Measurements from ENCODE around the gene MAB21L2. TPM values are rescaled to one million over a fixed set of nuclear protein-coding genes. Genes with fewer than 3 reads are reported as not detected.

MAB21L2 gene
- polyA plus RNA-seq, 2 of the 4 experiments (the other 2 are of a cell fraction), result not detected

GRCh38 chr4:150593996-150594395 lies 12.0 kb downstream of the MAB21L2 start:
- ATAC-seq, result no peak
- WGBS (ENCODE audit: missing lambda C conversion rate), result 85% methylated on average over 1 of the region's 1 CpG
- POLR2A ChIA-PET, result no interaction called here

GRCh38 chr4:150598909-150599308 lies 17.0 kb downstream of the MAB21L2 start:
- POLR2A ChIA-PET, result no interaction called here
- Histone ChIP-seq H3K4me1 (no peaks in the 10 kb centered on the region), H3K9me3 (no peaks in the 10 kb centered on the region), H3K4me3 (no peak overlapping the region), H3K4me2 (no peak overlapping the region), H3K27ac (no peak overlapping the region)
- WGBS (ENCODE audit: missing lambda C conversion rate), result 97% methylated on average over 12 of the region's 12 CpGs
- no peak for TF ChIP-seq FOXS1 (CRISPR knock-in tag; IDR thresholded peaks at IDR 0.05)
- TF ChIP-seq NR3C1 (IDR thresholded peaks at IDR 0.05), result no peak
- no peak for TF ChIP-seq RNF2 (IDR thresholded peaks at IDR 0.05; ENCODE audit: borderline replicate concordance, low read depth)
- no peak for TF ChIP-seq EHMT2 (IDR thresholded peaks at IDR 0.05; ENCODE audit: low read depth)
- ATAC-seq (no peak), DNase-seq (ENCODE audit: low read depth in 1 of 2, low spot score in 1 of 2) (no peak), FAIRE-seq (no peak)
- CTCF ChIA-PET, result no interaction called here

More at GRCh38 chr4:150593996-150594395, 12.0 kb downstream of the MAB21L2 start:
- FAIRE-seq (no peak), DNase-seq (ENCODE audit: low read depth in 1 of 2, low spot score in 1 of 2) (peak in 1 of 2 experiments; percentile 18)
- no peak for TF ChIP-seq HOXB5 (CRISPR knock-in tag; IDR thresholded peaks at IDR 0.05)
- TF ChIP-seq RAD21 (conservative IDR thresholded peaks at IDR 0.05 in 1 of 2, IDR thresholded peaks at IDR 0.05 in 1 of 2), result peak; percentile 33 to 39; a peak in 4 of 5 replicates
- peak; percentile 29; the same call in 1 of the 3 replicates for TF ChIP-seq CTCF (IDR thresholded peaks at IDR 0.05)
- TF ChIP-seq MAFK (IDR thresholded peaks at IDR 0.05; ENCODE audit: partially characterized antibody), result no peak
- TF ChIP-seq ZFP36 (IDR thresholded peaks at IDR 0.05; ENCODE audit: borderline replicate concordance, partially characterized antibody), result no peak
- TF ChIP-seq KDM1A (IDR thresholded peaks at IDR 0.05; ENCODE audit: low read depth), result no peak
- TF ChIP-seq SMC3 (IDR thresholded peaks at IDR 0.05), result peak; percentile 23; the same call in 1 of the 3 replicates
- no peak for TF ChIP-seq EHF (CRISPR knock-in tag; IDR thresholded peaks at IDR 0.05)
- Histone ChIP-seq H3K4me3 (no peak overlapping the region), H3K4me2 (no peak overlapping the region), H3K4me1 (peaks cover 5% of the 10 kb centered on the region; the same call in 1 of the 3 replicates), H3K9me3 (no peaks in the 10 kb centered on the region), H3K27ac (no peak overlapping the region)
- CTCF ChIA-PET, result interaction anchor here (0.7 to 0.8 kb wide), 2 partner anchors 14 to 54 kb away, joined by 3 read pairs; no protein-coding TSS in a partner anchor

- DNase-seq (ENCODE audit: low read depth in 1 of 2, low spot score in 1 of 2), result no peak
- 89% methylated on average over 1 of the region's 1 CpG for WGBS (ENCODE audit: missing lambda C conversion rate)
These were observed 17.6 kb downstream of the MAB21L2 start for GRCh38 chr4:150599547-150599946.

GRCh38 chr4:150600812-150601445 lies 19.0 kb downstream of the MAB21L2 start:
- Histone ChIP-seq H3K4me2 (no peak overlapping the region), H3K4me1 (no peaks in the 10 kb centered on the region), H3K9me3 (no peaks in the 10 kb centered on the region), H3K4me3 (no peak overlapping the region), H3K27ac (no peak overlapping the region)
- FAIRE-seq (no peak), ATAC-seq (no peak), DNase-seq (ENCODE audit: low read depth in 1 of 2, low spot score in 1 of 2) (no peak)
- CTCF ChIA-PET, result no interaction called here
- 86% methylated on average over 5 of the region's 5 CpGs for WGBS (ENCODE audit: missing lambda C conversion rate)
- POLR2A ChIA-PET, result interaction anchor here (0.5 kb wide), 1 partner anchor 614 kb away, joined by 4 read pairs; no protein-coding TSS in a partner anchor
- no peak for TF ChIP-seq JUN (IDR thresholded peaks at IDR 0.05)
- TF ChIP-seq ATOH8 (CRISPR knock-in tag; IDR thresholded peaks at IDR 0.05; ENCODE audit: low read depth), result no peak
- TF ChIP-seq HES2 (IDR thresholded peaks at IDR 0.05), result no peak
- TF ChIP-seq JUNB (IDR thresholded peaks at IDR 0.05), result no peak
- no peak for TF ChIP-seq HOXA7 (CRISPR knock-in tag; IDR thresholded peaks at IDR 0.05)
- no peak for TF ChIP-seq MAZ (IDR thresholded peaks at IDR 0.05; ENCODE audit: borderline replicate concordance, low read depth, low read length)
- TF ChIP-seq HDAC2 (IDR thresholded peaks at IDR 0.05), result no peak
- no peak for TF ChIP-seq SREBF2 (IDR thresholded peaks at IDR 0.05)
- no peak for TF ChIP-seq SMC3 (IDR thresholded peaks at IDR 0.05)
- TF ChIP-seq HEYL (CRISPR knock-in tag; IDR thresholded peaks at IDR 0.05), result no peak
- no peak for TF ChIP-seq EHMT2 (IDR thresholded peaks at IDR 0.05; ENCODE audit: low read depth)
- TF ChIP-seq ZNF302 (CRISPR knock-in tag; IDR thresholded peaks at IDR 0.05), result no peak
- no peak for TF ChIP-seq TFCP2L1 (CRISPR knock-in tag; IDR thresholded peaks at IDR 0.05)
- no peak for TF ChIP-seq PBX3 (IDR thresholded peaks at IDR 0.05)
- TF ChIP-seq BCL3 (IDR thresholded peaks at IDR 0.05), result no peak

More at GRCh38 chr4:150599547-150599946, 17.6 kb downstream of the MAB21L2 start:
- no peaks in the 10 kb centered on the region for H3K4me1 ChIP-seq
- ChIA-PET CTCF (interaction anchor here (0.5 to 1.1 kb wide), 2 partner anchors 18 to 22 kb away, joined by 3 to 6 read pairs; no protein-coding TSS in a partner anchor), POLR2A (no interaction called here)
- no peak overlapping the region for H3K4me3 ChIP-seq
- no peak overlapping the region for H3K27ac ChIP-seq
- no peaks in the 10 kb centered on the region for H3K9me3 ChIP-seq
- no peak overlapping the region for H3K4me2 ChIP-seq
- ATAC-seq (no peak), FAIRE-seq (no peak)
- TF ChIP-seq JUNB (IDR thresholded peaks at IDR 0.05) (no peak), NFE2L2 (conservative IDR thresholded peaks at IDR 0.05; ENCODE audit: low read length) (no peak), HOXA7 (CRISPR knock-in tag; IDR thresholded peaks at IDR 0.05) (no peak), SMC3 (IDR thresholded peaks at IDR 0.05) (no peak)
